CD1c-positive myeloid dendritic cell (primary cell): Measurements from ENCODE around the gene SUN3.

ENCODE experiments used
- DNase-seq: peaks from one replicate; pipeline ENCODE4 v3.0.0-alpha.2; 2016; ENCODE audit errors: extremely low spot score

Gene SUN3, protein sequence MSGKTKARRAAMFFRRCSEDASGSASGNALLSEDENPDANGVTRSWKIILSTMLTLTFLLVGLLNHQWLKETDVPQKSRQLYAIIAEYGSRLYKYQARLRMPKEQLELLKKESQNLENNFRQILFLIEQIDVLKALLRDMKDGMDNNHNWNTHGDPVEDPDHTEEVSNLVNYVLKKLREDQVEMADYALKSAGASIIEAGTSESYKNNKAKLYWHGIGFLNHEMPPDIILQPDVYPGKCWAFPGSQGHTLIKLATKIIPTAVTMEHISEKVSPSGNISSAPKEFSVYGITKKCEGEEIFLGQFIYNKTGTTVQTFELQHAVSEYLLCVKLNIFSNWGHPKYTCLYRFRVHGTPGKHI

DNA sequence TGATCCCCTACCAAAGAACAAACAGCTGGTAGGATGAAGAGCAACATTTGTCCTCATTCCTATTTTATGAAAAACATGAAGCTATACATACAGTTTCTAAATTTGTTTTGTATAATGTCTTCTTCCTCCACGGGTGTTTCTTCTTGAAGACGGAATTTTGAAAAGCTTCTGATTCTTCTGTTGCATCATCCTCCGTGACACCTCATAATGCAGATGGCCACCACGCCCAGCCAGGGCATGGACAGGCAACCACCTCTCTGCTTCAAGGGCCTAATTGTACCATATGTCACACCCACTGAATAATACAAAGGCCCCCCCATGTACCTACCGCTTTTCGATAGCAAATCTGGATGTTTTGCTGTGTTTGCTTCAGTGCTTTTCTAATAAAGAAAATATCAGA lies at the start of gene SUN3:
TSS of gene SUN3 (minus strand) at position 170 of the 400 bp plus-strand sequence. CDS start at position 1, 169 bp downstream.
- DNase-seq, result no peak

DNA sequence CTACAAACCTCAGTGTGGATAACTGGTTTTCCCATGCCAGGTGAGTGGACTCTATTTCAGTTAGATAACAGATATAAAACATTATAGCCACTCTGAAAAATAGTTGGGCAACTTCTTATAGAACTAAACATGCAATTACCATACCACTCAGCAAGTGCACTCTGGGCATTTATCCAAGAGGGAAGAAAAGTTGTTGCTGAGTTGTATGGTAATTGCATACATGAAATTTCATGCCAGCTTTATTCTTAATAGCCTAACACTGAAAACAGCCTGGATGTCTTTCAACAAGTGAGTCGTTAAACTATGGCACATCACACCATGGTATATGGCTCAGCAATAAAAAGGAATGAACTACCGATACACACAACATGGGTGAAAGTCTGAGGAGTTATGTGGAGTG lies 49.6 kb upstream of the SUN3 start:
- DNase-seq, result no peak

DNA sequence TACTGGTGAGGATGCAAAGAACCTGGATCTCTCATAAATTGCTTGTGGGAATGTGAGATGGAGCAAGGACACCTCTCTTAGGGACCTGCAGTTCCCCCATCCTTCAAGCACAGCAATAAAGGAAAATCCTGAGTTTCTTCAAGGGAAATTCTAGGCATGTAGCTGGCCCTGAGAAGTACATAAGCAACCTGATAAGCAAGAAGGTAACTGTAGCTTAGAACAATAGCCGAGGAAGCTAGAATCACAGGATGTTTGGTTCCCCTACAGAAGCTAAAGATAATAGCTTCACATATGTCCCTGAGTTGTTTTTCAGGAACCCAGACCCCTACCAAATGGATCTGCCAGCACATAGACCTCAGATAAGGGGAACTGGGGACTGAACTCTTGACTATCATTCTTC lies 48.5 kb upstream of the SUN3 start:
- DNase-seq, result no peak

DNA sequence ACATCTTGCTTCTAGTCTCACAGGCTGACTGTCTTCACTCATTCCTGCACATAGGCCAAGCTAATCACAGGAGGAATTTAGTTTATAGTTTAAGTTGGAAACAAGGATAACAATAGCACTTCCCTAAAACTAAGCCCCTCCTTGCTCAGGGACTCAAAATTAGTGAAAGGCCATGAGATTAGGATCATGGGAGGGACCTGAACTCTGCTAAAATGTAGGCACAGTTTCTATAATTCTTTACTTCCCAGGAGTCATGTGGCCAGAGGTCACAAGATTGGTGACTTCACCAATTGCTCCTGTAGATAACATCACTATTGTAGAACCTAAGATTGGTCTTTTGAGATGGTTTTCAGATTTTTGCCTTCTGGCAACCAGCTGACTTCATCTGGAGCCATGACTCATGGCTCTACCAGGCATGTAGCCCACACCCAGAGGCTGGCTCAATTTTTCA lies 45.3 kb upstream of the SUN3 start:
- DNase-seq, result peak; percentile 76

DNA sequence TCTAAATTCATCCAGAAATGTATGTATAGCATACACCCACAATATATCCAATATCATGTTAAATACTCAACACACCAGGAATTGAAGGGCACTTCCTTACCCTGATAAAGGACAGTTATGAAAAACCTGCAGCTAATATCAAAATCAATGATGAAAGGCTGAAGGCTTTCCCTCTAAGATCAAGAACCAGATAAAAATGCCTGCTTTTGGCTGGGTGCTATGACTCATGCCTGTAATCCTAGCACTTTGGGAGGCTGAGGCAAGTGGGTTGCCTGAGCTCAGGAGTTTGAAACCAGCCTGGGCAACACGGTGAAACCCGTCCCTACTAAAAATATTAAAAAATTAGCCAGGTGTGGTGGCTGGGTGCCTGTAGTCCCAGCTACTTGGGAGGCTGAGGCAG lies 38.6 kb upstream of the SUN3 start:
- no peak for DNase-seq

DNA sequence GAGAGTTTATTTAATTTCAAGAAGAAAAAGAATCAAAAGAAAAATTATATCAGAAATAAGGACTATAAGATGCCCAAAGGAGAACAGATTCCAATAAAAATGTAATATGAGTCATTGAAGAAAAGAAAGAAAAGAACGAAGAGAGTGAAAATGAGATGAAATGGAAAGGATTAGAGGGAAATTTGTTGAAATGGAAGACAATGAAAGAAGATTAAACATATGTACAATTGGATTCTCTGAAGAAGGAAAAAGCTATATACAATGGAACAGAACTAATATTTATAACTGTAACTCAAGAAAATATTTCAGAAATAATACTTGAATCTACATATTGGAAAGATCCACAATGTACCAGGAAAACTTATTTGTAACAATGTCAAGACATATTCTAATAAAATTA lies 35.1 kb upstream of the SUN3 start:
- DNase-seq, result no peak

DNA sequence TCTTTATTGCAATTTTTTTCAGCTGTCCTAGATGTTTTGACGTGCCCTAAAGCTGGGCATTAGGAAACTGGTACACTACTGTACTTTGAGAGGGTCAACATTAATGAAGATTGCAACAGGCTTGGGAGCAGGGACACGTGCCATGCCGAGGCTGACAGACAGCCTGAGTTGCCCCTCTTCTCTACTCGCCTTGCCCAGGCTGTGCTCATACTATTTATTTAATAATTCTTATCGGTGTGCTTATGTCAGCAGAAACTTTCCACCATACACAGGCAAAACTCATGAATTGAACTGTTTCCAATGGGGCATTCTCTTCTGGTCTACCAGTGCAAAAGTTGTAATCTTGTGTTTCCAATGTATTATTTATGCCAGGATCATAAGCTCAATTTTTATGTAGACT lies 30.8 kb upstream of the SUN3 start:
- DNase-seq, result no peak

DNA sequence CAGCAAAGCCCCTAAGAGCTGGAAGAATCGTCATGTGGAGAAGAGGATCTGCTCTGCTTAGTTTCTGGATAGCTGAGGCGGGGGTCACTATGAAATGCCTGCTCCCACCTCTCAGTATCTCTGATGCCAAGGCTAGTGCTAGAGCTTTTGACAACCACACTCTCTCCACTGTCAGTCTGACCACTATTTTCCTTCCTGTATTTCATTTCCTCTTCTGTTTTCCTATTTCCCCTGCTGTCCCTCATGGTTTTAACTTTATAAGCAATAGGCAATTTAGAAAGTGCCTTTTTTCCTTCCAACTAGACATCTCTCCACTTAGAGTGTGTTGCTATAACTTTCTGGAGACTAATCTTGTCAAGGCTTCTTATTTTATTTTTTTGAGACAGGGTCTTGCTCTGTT lies 30.1 kb upstream of the SUN3 start:
- peak; percentile 43 for DNase-seq

DNA sequence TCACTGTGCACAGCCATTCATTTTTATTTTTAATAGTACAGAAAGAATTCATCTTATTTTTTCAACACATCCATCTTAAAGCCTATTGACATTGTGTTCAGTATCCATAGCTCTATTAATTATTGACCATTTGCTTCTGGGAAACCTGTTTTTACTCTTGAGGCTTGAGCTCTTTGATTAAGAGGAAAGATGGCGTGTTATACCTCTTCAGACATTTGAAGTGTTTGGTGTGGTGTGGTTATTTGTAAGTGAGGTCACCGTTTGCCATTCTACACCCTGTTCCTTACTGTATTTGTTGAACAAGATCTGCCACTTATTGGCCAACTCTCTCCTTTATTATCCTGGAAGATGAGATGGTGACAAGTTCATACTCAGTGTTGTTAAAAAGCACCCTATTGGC lies 24.8 kb upstream of the SUN3 start:
- DNase-seq, result no peak

DNA sequence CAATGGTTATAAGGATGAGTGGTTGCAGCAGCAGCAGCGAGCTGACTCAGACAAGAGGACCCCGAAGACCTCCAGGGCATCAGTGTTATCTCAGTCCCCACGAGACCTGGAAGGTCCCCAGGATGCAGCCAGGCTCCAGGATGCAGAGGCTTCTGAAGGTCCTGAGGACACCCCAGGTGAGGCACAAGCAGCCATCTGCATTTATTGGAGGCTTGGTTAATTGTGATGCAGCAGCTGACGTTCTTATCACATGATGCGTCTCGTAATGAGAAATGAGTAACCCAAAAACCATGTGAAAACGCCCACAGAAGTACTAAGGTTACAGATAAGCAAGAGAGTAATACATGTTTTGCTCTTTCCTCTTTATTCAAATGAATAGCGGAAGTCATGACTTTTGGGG lies 23.8 kb upstream of the SUN3 start:
- DNase-seq, result peak; percentile 68

DNA sequence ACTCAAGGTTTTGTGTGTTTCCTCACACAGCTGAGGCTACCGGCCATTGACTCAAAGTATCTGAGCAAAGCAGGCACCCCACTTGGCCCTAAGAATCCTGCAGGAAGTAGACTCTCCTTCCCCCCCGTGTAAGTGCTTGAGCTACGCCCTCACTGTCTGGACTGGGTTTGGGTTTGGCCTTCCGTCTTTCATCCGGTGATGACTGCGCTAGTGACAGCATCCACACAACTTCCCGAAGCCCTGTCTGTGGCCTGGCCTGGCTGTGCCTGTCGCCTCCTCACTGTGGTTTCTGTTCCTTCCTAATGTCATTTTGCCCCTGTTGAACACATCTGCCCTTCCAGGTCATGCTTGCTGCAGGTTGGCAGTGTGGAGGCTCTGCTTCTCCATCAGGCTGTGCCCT lies 20.9 kb upstream of the SUN3 start:
- peak; percentile 89 for DNase-seq

DNA sequence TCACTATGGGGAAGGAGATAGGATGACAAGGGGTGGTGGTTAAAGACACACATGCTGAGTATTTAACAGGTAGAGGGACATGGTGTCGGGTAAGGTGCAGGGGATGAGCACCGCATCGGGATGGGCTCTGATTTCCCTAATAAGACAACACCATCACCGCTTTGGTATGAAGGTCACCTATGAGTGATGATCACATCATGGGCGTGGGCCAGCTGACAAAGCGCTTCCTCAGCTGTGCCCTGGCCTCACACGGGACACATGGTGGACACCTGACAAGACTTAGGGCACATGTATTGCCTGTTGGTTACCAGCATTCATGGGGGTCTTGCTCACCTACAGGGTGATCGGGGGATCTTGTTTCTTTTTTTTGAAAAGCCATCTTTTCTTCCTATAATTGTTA lies 19.2 kb upstream of the SUN3 start:
- DNase-seq, result no peak

DNA sequence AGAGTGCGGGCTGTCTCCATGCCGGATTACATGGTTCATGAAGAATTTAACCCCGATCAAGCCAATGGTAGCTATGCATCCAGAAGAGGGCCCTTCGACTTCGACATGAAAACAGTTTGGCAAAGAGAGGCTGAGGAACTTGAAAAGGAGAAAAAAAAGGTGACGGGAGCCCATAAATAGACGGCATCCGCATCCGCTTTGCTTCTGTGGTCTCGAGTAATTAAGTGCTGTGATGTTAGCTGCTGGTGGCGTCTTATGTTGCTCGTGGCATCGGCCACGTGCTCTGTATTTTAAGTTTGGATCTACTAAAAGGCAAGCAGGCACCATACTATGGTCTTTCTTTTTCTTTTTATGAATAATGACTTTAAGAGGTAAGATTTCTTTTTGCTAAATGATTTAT lies 17.6 kb upstream of the SUN3 start:
- no peak for DNase-seq

DNA sequence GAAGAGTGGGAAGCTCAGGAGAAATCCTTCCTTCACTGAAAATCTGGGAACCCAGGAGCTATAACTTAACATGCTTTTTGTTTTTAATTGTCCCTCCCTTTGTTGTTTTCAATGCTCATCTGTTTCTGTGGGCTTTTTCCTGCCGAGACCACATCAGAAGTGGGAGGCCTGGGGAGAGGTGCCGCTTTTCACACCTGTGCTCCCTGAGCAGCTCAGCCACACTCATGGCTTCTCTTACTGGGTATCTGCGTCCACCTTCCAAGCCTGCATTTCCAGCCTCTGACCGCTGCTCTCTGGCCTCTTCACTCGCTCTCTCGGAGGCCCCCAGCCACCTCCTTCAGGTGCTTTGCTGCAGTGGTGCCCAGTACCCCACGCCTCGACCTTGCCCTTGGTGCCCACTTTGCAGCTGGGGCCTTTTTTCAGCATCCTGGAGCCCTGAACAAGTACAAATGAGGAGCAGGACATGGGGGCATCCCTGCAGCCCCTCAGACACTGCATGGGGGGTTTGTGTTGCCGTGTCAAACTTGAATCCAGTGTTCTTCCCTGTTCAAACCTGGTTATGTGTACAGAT lies 16.4 kb upstream of the SUN3 start:
- no peak for DNase-seq

DNA sequence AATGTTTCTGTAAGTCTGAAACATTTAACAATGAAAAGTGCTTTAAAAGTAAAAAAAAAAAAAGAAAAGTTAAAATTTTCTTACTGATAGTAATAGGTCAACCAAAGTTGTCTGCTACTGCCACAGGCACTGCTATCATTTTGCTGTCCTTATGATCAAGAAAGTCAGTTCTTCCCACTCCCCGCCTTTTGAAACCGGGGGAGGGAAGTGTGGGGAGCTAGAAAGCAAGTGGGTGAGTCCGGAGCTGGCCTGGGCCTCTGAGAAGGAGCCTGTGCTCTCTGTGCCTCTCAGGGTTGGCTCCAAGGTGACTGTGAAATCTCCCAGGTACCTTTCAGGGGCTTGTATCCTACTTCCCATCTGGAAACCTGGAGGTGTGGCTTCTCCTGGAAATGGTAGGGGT lies 13.7 kb upstream of the SUN3 start:
- DNase-seq, result peak; percentile 51

DNA sequence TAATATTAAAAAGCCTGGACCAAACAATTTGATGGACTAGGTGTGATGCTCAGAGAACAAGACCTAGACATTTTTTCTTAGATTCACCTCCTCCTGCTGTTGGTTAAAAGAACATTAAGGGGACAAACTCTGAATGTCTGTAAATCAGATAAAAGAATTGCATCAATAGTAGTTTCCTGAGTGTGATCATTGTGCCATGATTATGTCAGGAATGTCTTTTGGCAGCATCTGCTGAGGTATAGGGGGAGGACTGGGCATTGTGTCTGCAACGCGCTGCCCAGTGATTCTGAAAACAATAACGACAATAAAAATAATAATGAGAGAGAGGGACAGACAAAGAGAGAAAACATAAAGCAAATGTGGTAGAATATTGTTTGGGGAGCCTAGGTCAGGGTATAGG lies 13.3 kb upstream of the SUN3 start:
- no peak for DNase-seq

DNA sequence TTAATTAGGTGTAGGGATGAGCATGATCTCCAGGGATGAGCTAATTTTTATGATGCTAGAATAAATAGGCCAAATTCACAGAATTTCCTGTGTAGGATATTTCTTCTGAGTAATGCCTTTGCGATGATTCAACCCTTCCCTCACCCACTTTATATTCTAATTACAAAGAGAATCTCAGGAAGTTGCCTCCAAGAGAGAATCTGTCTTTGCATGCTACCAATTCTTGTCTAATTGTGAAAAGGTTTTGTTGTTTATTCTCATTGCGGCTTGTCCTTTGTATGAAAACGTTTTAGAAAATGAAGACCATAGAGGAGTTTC lies 12.7 kb upstream of the SUN3 start:
- DNase-seq, result peak; percentile 58

DNA sequence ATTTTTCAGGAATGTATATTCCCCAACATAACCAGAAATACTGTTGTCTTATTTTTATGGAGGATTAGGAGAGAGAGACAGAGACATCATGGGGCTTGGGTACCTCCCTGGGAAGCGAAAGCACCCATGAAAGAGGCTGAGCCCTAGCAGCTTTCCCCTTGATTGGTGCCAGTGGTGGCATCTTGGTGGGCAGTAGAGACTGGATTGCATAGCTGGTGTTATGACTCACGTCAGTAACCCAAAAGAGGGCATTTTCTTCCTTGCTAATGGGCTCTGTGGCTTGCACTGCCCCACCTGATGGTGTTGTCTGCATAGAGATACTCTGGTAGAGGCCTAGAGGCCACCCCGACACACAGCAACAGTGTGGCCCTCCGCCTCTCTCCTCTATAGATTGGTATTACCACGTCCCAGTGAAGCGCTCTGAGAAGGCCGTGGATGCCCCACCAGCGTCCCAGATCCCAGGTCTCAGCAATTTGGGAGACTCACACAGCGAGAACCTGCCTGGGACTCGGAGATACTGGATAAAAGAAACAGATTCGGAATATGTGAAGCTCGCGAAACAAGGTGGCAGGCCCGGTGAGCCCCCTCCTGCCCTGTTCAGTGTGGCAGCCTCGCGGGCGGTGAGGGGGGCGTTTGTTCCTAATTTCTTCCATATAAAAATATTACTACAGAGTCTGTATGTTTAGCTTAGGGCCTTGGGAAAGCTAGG lies 12.2 kb upstream of the SUN3 start:
- DNase-seq, result no peak

DNA sequence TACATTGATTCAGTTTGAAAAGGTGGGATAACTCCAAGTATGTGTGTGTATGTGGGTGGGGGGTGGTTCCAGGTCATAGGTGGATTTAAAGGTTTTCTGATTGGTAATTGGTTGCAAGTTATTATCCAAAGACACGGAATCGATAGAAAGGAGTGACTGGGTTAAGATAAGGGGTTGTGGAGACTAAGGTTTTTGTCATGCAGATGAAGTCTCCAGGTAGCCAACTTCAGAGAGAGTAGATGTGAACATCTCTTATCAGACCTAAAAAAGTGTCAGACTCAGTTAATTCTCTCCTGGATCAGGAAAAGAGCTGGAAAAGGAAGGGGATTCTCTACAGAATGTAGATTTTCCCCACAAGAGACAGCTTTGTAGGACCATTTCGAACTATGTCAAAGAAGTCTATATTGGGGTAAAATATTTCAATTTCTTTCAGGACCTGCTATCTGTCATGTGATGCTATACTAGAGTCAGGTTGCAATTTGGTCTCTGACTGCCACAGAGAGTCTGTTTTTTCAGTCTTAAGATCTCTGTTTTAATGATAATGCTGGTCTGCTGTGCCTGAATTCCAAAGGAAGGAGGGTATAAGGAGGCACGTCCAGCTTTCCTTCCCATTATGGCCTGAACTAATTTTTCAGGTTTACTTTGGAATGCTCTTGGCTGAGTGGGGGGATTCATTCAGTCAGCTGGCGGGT lies 10.1 kb upstream of the SUN3 start:
- DNase-seq, result no peak

DNA sequence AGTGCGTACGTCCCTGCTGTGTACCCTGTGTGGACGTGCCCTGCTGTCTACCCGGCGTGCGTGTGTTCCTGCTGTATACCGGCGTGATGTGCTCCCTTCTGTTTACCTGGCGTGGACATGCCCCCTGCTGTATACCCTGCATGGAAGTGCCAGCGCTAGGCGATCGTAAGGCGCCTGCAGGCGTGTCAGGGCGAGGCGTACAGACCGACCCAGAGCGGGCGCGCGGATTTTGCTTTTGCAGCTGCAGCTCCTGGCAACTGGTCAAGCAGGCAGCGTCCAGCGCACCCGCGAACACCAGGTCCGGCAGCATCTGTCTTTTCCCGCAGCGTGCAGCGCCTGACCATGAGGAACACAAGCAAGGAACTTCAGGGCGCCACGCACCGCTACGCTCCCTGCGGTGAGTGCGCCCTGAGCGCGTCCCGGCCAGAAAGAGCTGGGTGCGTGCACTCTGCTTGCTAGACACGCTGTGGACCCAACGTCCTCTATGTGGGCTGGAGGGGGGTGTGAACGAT lies 7.1 kb upstream of the SUN3 start:
- DNase-seq, result peak; percentile 49

DNA sequence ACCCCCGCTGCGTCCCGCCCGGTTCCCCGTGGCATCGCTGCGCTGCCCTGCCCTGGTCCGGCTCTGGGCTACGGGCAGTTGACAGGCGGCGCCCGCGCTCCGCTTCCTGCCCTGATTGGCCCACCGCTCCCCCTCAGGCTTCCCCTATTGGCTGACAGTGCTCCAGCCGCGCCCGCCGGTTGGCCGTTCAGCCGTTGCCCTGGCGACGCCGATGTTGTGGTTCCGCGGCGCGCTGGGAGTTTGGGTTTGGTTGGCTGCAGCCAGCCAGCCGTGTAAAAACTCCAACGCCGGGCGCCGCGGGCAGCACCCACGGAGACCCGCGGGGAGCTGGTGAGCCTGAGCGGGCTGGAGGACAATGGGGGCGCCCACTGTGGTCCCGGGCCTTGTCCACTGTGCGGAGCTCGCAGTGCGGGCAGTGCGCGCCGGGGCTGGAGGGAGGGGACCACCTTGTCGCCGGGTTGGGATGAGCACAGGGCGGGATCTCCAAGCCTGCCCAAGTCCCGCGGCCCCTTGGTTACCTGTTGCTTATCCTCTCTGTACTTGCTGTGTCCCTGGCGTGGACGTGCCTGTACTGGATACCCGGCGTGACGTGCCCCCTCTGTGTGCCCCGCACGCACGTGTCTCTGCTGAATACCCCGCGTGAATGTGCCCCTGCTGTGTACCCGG lies 6.5 kb upstream of the SUN3 start, which contains the start of gene C7orf57:
TSS of gene C7orf57 (plus strand) at position 243 of the 666 bp plus-strand sequence. CDS start 766 bp downstream, outside the sequence.
- peak; percentile 96 for DNase-seq

DNA sequence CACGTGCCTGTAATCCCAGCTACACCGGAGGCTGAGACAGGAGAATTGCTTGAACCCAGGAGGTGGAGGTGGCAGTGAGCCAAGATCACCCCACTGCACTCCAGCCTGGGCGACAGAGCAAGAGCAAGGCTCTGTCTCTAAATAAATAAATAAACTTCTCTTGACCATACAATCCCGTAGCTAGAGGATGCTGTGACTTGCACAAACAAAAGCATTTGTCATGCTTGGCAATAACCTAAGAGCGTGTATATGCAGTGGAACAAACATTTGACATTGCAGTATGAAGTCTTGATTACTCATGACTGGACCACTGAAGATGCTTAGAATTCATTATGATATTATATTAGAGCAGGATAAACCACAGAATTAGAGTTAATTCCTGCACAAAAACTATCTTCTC lies 5.0 kb upstream of the SUN3 start:
- DNase-seq, result no peak
